Stimulated activated CD8-positive, alpha-beta memory T cell treated with anti-CD3 and anti-CD28 coated beads, Interleukin-15, amount 100 ng/mL, for 48 hours (primary cell): ENCODE data around the gene USP22.

ENCODE experiments used
- DNase-seq, 2 donors: peaks; one replicate each; pipeline ENCODE4 v3.0.0-alpha.2; 2020; ENCODE audit warnings: low read depth in 2 of 2

The USP22 gene

GRCh38 chr17:21049457-21049856, 6.6 kb upstream of the USP22 start:
- no peak for DNase-seq

- no peak for DNase-seq
Measured at GRCh38 chr17:21046216-21046615, 3.4 kb upstream of the USP22 start.

GRCh38 chr17:21044971-21045370, 2.2 kb upstream of the USP22 start:
- DNase-seq = no peak

- peak; percentile 97 to 98 for DNase-seq
Measured at GRCh38 chr17:21043296-21044232, 753 bp upstream of the USP22 start.

GRCh38 chr17:21041741-21042457, 912 bp downstream of the USP22 start:
- DNase-seq = peak; percentile 62 to 63

GRCh38 chr17:21039839-21040575, 2.8 kb downstream of the USP22 start:
- DNase-seq = no peak

- DNase-seq = no peak
Measured at GRCh38 chr17:21037117-21037803, 5.6 kb downstream of the USP22 start.

- DNase-seq = no peak
Measured at GRCh38 chr17:21036361-21036881, 6.4 kb downstream of the USP22 start.

GRCh38 chr17:21035406-21035805, 7.4 kb downstream of the USP22 start:
- no peak for DNase-seq

- no peak for DNase-seq
Measured at GRCh38 chr17:21034340-21035235, 8.2 kb downstream of the USP22 start.

- DNase-seq = no peak
Measured at GRCh38 chr17:21033350-21033749, 9.5 kb downstream of the USP22 start.

GRCh38 chr17:21031756-21032396, 10.9 kb downstream of the USP22 start:
- no peak for DNase-seq

- no peak for DNase-seq
Measured at GRCh38 chr17:21030375-21030774, 12.4 kb downstream of the USP22 start.

- no peak for DNase-seq
Measured at GRCh38 chr17:21029515-21029914, 13.3 kb downstream of the USP22 start.

- peak in 1 of 2 donors; percentile 46 for DNase-seq
Measured at GRCh38 chr17:21029036-21029435, 13.8 kb downstream of the USP22 start.

GRCh38 chr17:21028192-21028591, 14.6 kb downstream of the USP22 start:
- DNase-seq = no peak

- DNase-seq = no peak
Measured at GRCh38 chr17:21027031-21027430, 15.8 kb downstream of the USP22 start.

GRCh38 chr17:21025451-21025850, 17.4 kb downstream of the USP22 start:
- DNase-seq = no peak

- DNase-seq = no peak
Measured at GRCh38 chr17:21024024-21024423, 18.8 kb downstream of the USP22 start.
